Keratinocyte (primary cell): ENCODE results near the gene C5. TPM values are rescaled to one million over a fixed set of nuclear protein-coding genes. Genes with fewer than 3 reads are reported as not detected.

ENCODE experiments used
- DNase-seq: peaks from one replicate; pipeline ENCODE4 v3.0.0-alpha.2; 2011; ENCODE audit warnings: low read depth, missing footprints, low spot score
- FAIRE-seq: peaks from 2 replicates; lab custom pipeline; 2011; peaks lifted over from hg19 to GRCh38; lab: Jason Lieb, UNC
- H2AFZ ChIP-seq: 2 replicates; pipeline ENCODE4 v1.6.0; 2012; ENCODE audit warnings: low read length, control low read depth, inconsistent platforms; ENCODE audit not compliant: control insufficient read depth
- H3K27ac ChIP-seq: 2 replicates; pipeline ENCODE4 v1.5.1; 2011; ENCODE audit warnings: low read length; ENCODE audit not compliant: control insufficient read depth, insufficient read depth
- H3K27me3 ChIP-seq: 3 replicates; pipeline ENCODE4 v1.6.0; 2011; ENCODE audit warnings: low read length; ENCODE audit not compliant: control insufficient read depth, insufficient read depth; ENCODE audit errors: extremely low read depth
- H3K36me3 ChIP-seq, 2 experiments: 2 replicates in 1 of 2; 3 replicates in 1 of 2; pipeline ENCODE4 v1.5.1; 2011; ENCODE audit warnings: low read length in 2 of 2, mild to moderate bottlenecking in 1 of 2; ENCODE audit not compliant: control insufficient read depth in 2 of 2, insufficient read depth in 2 of 2; ENCODE audit errors: extremely low read depth in 1 of 2
- H3K4me1 ChIP-seq: 3 replicates; pipeline ENCODE4 v1.5.1; 2011; ENCODE audit warnings: low read length; ENCODE audit not compliant: control insufficient read depth, insufficient read depth; ENCODE audit errors: extremely low read depth
- H3K4me2 ChIP-seq: 3 replicates; pipeline ENCODE4 v1.6.0; 2011; ENCODE audit warnings: low read depth, low read length; ENCODE audit not compliant: control insufficient read depth, insufficient read depth; ENCODE audit errors: extremely low read depth
- H3K4me3 ChIP-seq, 3 experiments: fragments of 200-600 bp in 1 of 3; sonication (generic) in 1 of 3; 2 replicates in 2 of 3; 3 replicates in 1 of 3; pipeline ENCODE4 v1.5.1; 2011 to 2016; ENCODE audit warnings: low read length in 3 of 3, mild to moderate bottlenecking in 3 of 3, control low read depth in 2 of 3, inconsistent platforms in 1 of 3, low read depth in 1 of 3, mixed read lengths in 1 of 3, mixed run types in 1 of 3, moderate library complexity in 1 of 3; ENCODE audit not compliant: control insufficient read depth in 2 of 3, insufficient read depth in 2 of 3; ENCODE audit errors: extremely low read depth in 1 of 3
- H3K79me2 ChIP-seq: 2 replicates; pipeline ENCODE4 v1.6.0; 2012; ENCODE audit warnings: low read length; ENCODE audit not compliant: control insufficient read depth, insufficient read depth
- H3K9ac ChIP-seq: 3 replicates; pipeline ENCODE4 v1.6.0; 2011; ENCODE audit warnings: low read length; ENCODE audit not compliant: control insufficient read depth, insufficient read depth; ENCODE audit errors: extremely low read depth
- H3K9me1 ChIP-seq: 3 replicates; pipeline ENCODE4 v1.6.0; 2011; ENCODE audit warnings: low read length; ENCODE audit not compliant: control insufficient read depth, insufficient read depth; ENCODE audit errors: extremely low read depth
- H3K9me3 ChIP-seq: 2 replicates; pipeline ENCODE4 v1.5.1; 2012; ENCODE audit warnings: low read depth, low read length; ENCODE audit not compliant: control insufficient read depth
- H4K20me1 ChIP-seq: 3 replicates; pipeline ENCODE4 v1.6.0; 2011; ENCODE audit warnings: low read length; ENCODE audit not compliant: control insufficient read depth, insufficient read depth; ENCODE audit errors: extremely low read depth
- CTCF ChIP-seq, 3 experiments: IDR thresholded peaks in 1 of 3; conservative IDR thresholded peaks in 1 of 3; optimal IDR thresholded peaks in 1 of 3; 2 replicates in 2 of 3; 3 replicates in 1 of 3; pipeline versions ENCODE3 to v1.5.1; 2011; ENCODE audit warnings: low read length in 3 of 3, mild to moderate bottlenecking in 3 of 3, moderate library complexity in 2 of 3, control low read depth in 1 of 3, inconsistent platforms in 1 of 3; ENCODE audit not compliant: insufficient read depth in 2 of 3; ENCODE audit errors: extremely low read depth in 1 of 3
- EZH2 ChIP-seq: IDR thresholded peaks from one replicate; pipeline ENCODE4 v1.6.1; 2012; ENCODE audit warnings: inconsistent platforms, mild to moderate bottlenecking, low read length, moderate library complexity
- dilution Hi-C: fragments of 300-500 bp; cut with MboI; formaldehyde crosslinking; loops from one replicate; pipeline ENCODE4 v1.7.0; 2020; ENCODE audit warnings: low sequenced_read_pairs; ENCODE audit not compliant: extremely low pct_ligation_motif_present
- polyA plus RNA-seq, 5 experiments: library from polyadenylated mRNA; depleted of rRNA in 3 of 5; stranded (reverse) in 3 of 5; stranded (forward) in 1 of 5; unstranded in 1 of 5; fragments of >200 nt; gene quantifications; 1 replicate in 1 of 5; 2 replicates in 3 of 5; 3 replicates in 1 of 5; pipeline versions ENCODE4 v1.2.1 to v1.2.3, GENCODE V29; 2011 to 2012; ENCODE audit warnings: missing spikeins in 2 of 5, low read depth in 1 of 5, low replicate concordance in 1 of 5

C5 gene
- polyA plus RNA-seq, 1 donor (not counting 4 experiments of a cell fraction or from before 2014, with no cell fraction given), result 0.76 TPM

GRCh38 chr9:120998111-120998510 lies 52.0 kb downstream of the C5 start:
- dilution Hi-C loops, result no loop called here
- no peak for DNase-seq
- no peak overlapping the region for H3K27ac ChIP-seq
- H4K20me1 ChIP-seq, result no peaks in the 10 kb centered on the region
- no peak for TF ChIP-seq CTCF (optimal IDR thresholded peaks at IDR 0.05 in 1 of 3, IDR thresholded peaks at IDR 0.05 in 1 of 3, conservative IDR thresholded peaks at IDR 0.05 in 1 of 3; ENCODE audit: extremely low read depth in 1 of 3, insufficient read depth in 2 of 3, low read length in 3 of 3)
- no peak for TF ChIP-seq EZH2
- no peaks in the 10 kb centered on the region for H3K27me3 ChIP-seq
- H2AFZ ChIP-seq, result no peak overlapping the region
- H3K4me3 ChIP-seq, result no peak overlapping the region
- H3K9me1 ChIP-seq, result no peaks in the 10 kb centered on the region
- H3K79me2 ChIP-seq, result no peaks in the 10 kb centered on the region
- H3K4me2 ChIP-seq, result no peak overlapping the region
- no peak for FAIRE-seq
- H3K9me3 ChIP-seq, result no peaks in the 10 kb centered on the region
- no peaks in the 10 kb centered on the region for H3K36me3 ChIP-seq
- no peaks in the 10 kb centered on the region for H3K4me1 ChIP-seq
- H3K9ac ChIP-seq, result no peak overlapping the region

GRCh38 chr9:120997502-120997901 lies 52.6 kb downstream of the C5 start:
- H4K20me1 ChIP-seq, result no peaks in the 10 kb centered on the region
- H3K4me3 ChIP-seq, result no peak overlapping the region
- H3K27me3 ChIP-seq, result no peaks in the 10 kb centered on the region
- TF ChIP-seq EZH2 (no peak), CTCF (optimal IDR thresholded peaks at IDR 0.05 in 1 of 3, IDR thresholded peaks at IDR 0.05 in 1 of 3, conservative IDR thresholded peaks at IDR 0.05 in 1 of 3; ENCODE audit: extremely low read depth in 1 of 3, insufficient read depth in 2 of 3, low read length in 3 of 3) (no peak)
- H3K9me1 ChIP-seq, result no peaks in the 10 kb centered on the region
- DNase-seq (no peak), FAIRE-seq (no peak)
- H3K27ac ChIP-seq, result no peak overlapping the region
- no peak overlapping the region for H2AFZ ChIP-seq
- no peaks in the 10 kb centered on the region for H3K36me3 ChIP-seq
- H3K4me2 ChIP-seq, result no peak overlapping the region
- no peaks in the 10 kb centered on the region for H3K4me1 ChIP-seq
- no peak overlapping the region for H3K9ac ChIP-seq
- dilution Hi-C loops, result no loop called here
- no peaks in the 10 kb centered on the region for H3K79me2 ChIP-seq
- no peaks in the 10 kb centered on the region for H3K9me3 ChIP-seq
